GM12878 (cell line): ENCODE measurements around the gene SLC4A1. TPM values are rescaled to one million over a fixed set of nuclear protein-coding genes. Genes with fewer than 3 reads are reported as not detected.

Source experiments
- ATAC-seq: fragments of 200-7000 bp; cut with Tn5 transposase; 3 replicates; pipeline ENCODE4 v1.9.1; 2020; ENCODE audit warnings: mild to moderate bottlenecking, moderate library complexity
- BruUV-seq: library from RNA; stranded (reverse); fragments of 400-500 nt; replicated peaks from 2 replicates; lab custom pipeline; 2021; lab: Mats Ljungman, UMichigan
- CTCF ChIA-PET: fragments of 300-600 bp; sonication (Branson Sonifier 250); formaldehyde crosslinking; extraction: SDS; loops from one replicate; lab custom pipeline; 2021; ENCODE audit warnings: inconsistent platforms; lab: Yijun Ruan, JAX
- POLR2A ChIA-PET: fragments of 350-600 bp; formaldehyde crosslinking; extraction: SDS; loops from one replicate; lab custom pipeline; 2021; ENCODE audit warnings: inconsistent platforms; lab: Charles Lee
- RAD21 ChIA-PET: fragments of 300-600 bp; sonication (Branson Sonifier 250); formaldehyde crosslinking; loops from one replicate; lab custom pipeline; 2023; ENCODE audit warnings: antibody characterized with exemption; ENCODE audit not compliant: unreplicated experiment; lab: Charles Lee
- SMC1A ChIA-PET: fragments of 300-600 bp; sonication (Branson Sonifier 250); formaldehyde crosslinking; loops from one replicate; lab custom pipeline; 2023; ENCODE audit not compliant: unreplicated experiment, uncharacterized antibody; lab: Charles Lee
- DNase-seq: peaks from one replicate; pipeline ENCODE4 v3.0.0-alpha.2; 2011; ENCODE audit warnings: low read depth, low spot score
- FAIRE-seq: peaks from 3 replicates; lab custom pipeline; 2011; peaks lifted over from hg19 to GRCh38; lab: Jason Lieb, UNC
- H2AFZ ChIP-seq: 2 replicates; pipeline ENCODE4 v1.6.0; 2011; ENCODE audit warnings: low read depth, low read length, control low read depth; ENCODE audit not compliant: control insufficient read depth
- H3K27ac ChIP-seq: 2 replicates; pipeline ENCODE4 v1.5.1; 2011; ENCODE audit warnings: control low read depth; ENCODE audit not compliant: control insufficient read depth, insufficient read depth
- H3K27me3 ChIP-seq, 2 experiments: replicated peaks in 1 of 2; 2 replicates each; pipeline versions ENCODE4 v1.6.0 to v1.6.1; 2011; ENCODE audit warnings: low read length in 1 of 2; ENCODE audit not compliant: control insufficient read depth in 2 of 2, insufficient read depth in 2 of 2
- H3K36me3 ChIP-seq, 2 experiments: 2 replicates each; pipeline ENCODE4 v1.5.1; 2011; ENCODE audit warnings: low read length in 1 of 2; ENCODE audit not compliant: control insufficient read depth in 2 of 2, insufficient read depth in 2 of 2
- H3K4me1 ChIP-seq: 2 replicates; pipeline ENCODE4 v1.6.1; 2011; ENCODE audit warnings: mild to moderate bottlenecking, low read length, moderate library complexity, mixed read lengths; ENCODE audit not compliant: control insufficient read depth, insufficient read depth
- H3K4me2 ChIP-seq: 2 replicates; pipeline ENCODE4 v1.6.0; 2011; ENCODE audit warnings: control low read depth; ENCODE audit not compliant: control insufficient read depth, insufficient read depth
- H3K4me3 ChIP-seq: fragments of 200-600 bp; sonication (generic); 2 replicates; pipeline ENCODE4 v1.5.1; 2016
- H3K79me2 ChIP-seq: 2 replicates; pipeline ENCODE4 v1.6.0; 2011; ENCODE audit warnings: low read length; ENCODE audit not compliant: control insufficient read depth, insufficient read depth
- H3K9ac ChIP-seq: 2 replicates; pipeline ENCODE4 v1.8.0; 2011; ENCODE audit warnings: low read length, control low read depth, mixed read lengths; ENCODE audit not compliant: control insufficient read depth, insufficient read depth
- H3K9me3 ChIP-seq: replicated peaks from 3 replicates; pipeline ENCODE4 v1.5.1; 2011; ENCODE audit warnings: mild to moderate bottlenecking, low read length; ENCODE audit not compliant: control insufficient read depth, insufficient read depth
- H4K20me1 ChIP-seq: 2 replicates; pipeline ENCODE4 v1.6.0; 2011; ENCODE audit not compliant: control insufficient read depth, insufficient read depth
- JUNB ChIP-seq: IDR thresholded peaks from 2 replicates; pipeline ENCODE4 v1.6.1; 2016; ENCODE audit warnings: antibody characterized with exemption, mild to moderate bottlenecking
- SMAD1 ChIP-seq: fragments of 450-650 bp; IDR thresholded peaks from 2 replicates; pipeline ENCODE4 v1.6.1; 2018; ENCODE audit warnings: mild to moderate bottlenecking, low read depth; ENCODE audit not compliant: partially characterized antibody
- WGBS: methylation state at CpG from one replicate; pipeline ENCODE4 v1.1.6; 2016; ENCODE audit warnings: low lambda C conversion rate; ENCODE audit not compliant: insufficient replicate concordance, insufficient coverage; ENCODE audit errors: missing lambda C conversion rate; 5-methylcytosine and 5-hydroxymethylcytosine counted together
- in situ Hi-C: fragments of 300-500 bp; cut with MboI; formaldehyde crosslinking; loops from 9 replicates; pipeline ENCODE4 v1.14.3; 2018; ENCODE audit warnings: mixed read lengths
- intact Hi-C: fragments of 100-400 bp; cut with micrococcal nuclease; formaldehyde crosslinking; loops from one replicate; pipeline ENCODE4 v1.14.2; 2022; ENCODE audit not compliant: unreplicated experiment
- polyA plus RNA-seq, 11 experiments: library from polyadenylated mRNA; depleted of rRNA in 4 of 11; unstranded in 6 of 11; stranded (reverse) in 5 of 11; fragments of >200 nt; fragmentation: Nextera tagmentation in 4 of 11; fragmentation: Illumina TruSeq in 1 of 11; extraction: Ambion mirVana in 4 of 11; extraction: Trizol in 1 of 11; gene quantifications; 1 replicate in 1 of 11; 2 replicates in 10 of 11; pipeline versions ENCODE4 v1.2.1 to v1.2.3, GENCODE V29; 2011 to 2016; ENCODE audit warnings: inconsistent platforms in 2 of 11, missing spikeins in 2 of 11, low read depth in 1 of 11
- total RNA-seq, 4 experiments: library from RNA; depleted of rRNA in 3 of 4; stranded (reverse); fragments of >200 nt in 3 of 4; fragmentation: Illumina TruSeq in 1 of 4; extraction: Trizol in 1 of 4; gene quantifications; 2 replicates each; pipeline versions ENCODE4 v1.2.1 to v1.2.3, GENCODE V29; 2013 to 2021
- TF ChIP-seq, protein P1 (sequence below): IDR thresholded peaks from 2 replicates; pipeline ENCODE4 v1.6.1; 2011; ENCODE audit warnings: borderline replicate concordance, low read depth, mild to moderate bottlenecking, moderate library complexity, mixed read lengths, low read length; ENCODE audit not compliant: insufficient read depth; ENCODE audit errors: extremely low read length

The SLC4A1 gene
- total and polyA plus RNA-seq, 10 of the 15 experiments (the other 5 are each of a cell fraction or from before 2014, with no cell fraction given): 0.03 TPM; not detected in 9

DNA sequence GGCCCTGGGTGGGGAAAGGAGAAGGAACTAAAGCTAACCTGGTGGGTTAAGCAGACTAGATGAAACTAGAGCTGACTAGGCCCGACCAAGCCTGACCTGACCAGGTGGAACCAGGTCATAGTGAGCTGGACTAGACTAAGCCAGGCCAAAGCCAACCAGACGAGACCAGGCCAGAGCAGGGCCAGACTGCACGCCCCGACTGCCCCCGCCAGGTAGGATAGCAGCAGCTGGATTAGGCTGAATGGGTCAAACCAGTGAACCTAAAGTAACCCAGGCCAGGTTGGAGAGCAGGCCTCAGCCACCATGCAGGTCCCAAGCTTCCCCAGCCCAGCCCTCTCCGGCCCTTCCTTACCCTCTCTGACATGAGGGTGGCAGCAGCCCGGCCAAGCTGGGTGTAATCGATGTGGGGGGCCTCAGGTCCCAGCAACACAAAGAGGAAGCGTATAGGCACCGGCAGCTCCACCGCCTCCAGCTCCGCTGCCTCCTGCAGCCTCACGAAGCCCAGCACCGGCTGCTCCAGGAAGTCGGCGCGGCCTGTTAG lies 9.1 kb downstream of the SLC4A1 start:
- ChIA-PET RAD21 (interaction anchor here (0.5 to 1.4 kb wide), 2 partner anchors 39 to 42 kb away, joined by 3 read pairs; no protein-coding TSS in a partner anchor), POLR2A (interaction anchor here (0.7 kb wide), 1 partner anchor 131 kb away, joined by 3 read pairs; no protein-coding TSS in a partner anchor), CTCF (interaction anchor here (0.7 kb wide), 1 partner anchor 49 kb away, joined by 3 read pairs; no protein-coding TSS in a partner anchor), SMC1A (interaction anchor here (1.1 to 1.7 kb wide), 2 partner anchors 11 to 62 kb away, joined by 3 to 4 read pairs; no protein-coding TSS in a partner anchor)
- Histone ChIP-seq H3K36me3 (no peaks in the 10 kb centered on the region), H4K20me1 (no peaks in the 10 kb centered on the region), H3K4me1 (no peaks in the 10 kb centered on the region), H3K27ac (no peak overlapping the region), H3K4me2 (no peak overlapping the region), H3K4me3 (no peak overlapping the region), H3K27me3 (no peaks in the 10 kb centered on the region; a peak in 1 of 4 replicates), H3K9ac (no peak overlapping the region), H3K9me3 (no peaks in the 10 kb centered on the region), H2AFZ (no peak overlapping the region), H3K79me2 (no peaks in the 10 kb centered on the region)
- 68% methylated on average over 17 of the region's 17 CpGs for WGBS
- FAIRE-seq: no peak
- no peak for DNase-seq
- BruUV-seq: no TSS peak
- in situ Hi-C loops: no loop called here
- no peak for ATAC-seq
- intact Hi-C loops: no loop called here
- TF ChIP-seq SMAD1: no peak
- TF ChIP-seq, protein P1, sequence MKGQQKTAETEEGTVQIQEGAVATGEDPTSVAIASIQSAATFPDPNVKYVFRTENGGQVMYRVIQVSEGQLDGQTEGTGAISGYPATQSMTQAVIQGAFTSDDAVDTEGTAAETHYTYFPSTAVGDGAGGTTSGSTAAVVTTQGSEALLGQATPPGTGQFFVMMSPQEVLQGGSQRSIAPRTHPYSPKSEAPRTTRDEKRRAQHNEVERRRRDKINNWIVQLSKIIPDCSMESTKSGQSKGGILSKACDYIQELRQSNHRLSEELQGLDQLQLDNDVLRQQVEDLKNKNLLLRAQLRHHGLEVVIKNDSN: no peak
- no peak for TF ChIP-seq JUNB
